ENCODE measurements around the gene EDDM3A.

GRCh38 chr14:20781803-20782202, 36.1 kb downstream of the EDDM3A start:
- TF ChIP-seq SIN3A (IDR thresholded peaks at IDR 0.05; ENCODE audit: borderline replicate concordance, insufficient read depth, low read length) (no peak), REST (IDR thresholded peaks at IDR 0.05; ENCODE audit: insufficient read depth in 1 of 2, low read depth in 2 of 2, low read length in 2 of 2) (no peak)
